ENCODE results near the gene MAP3K13. TPM values are rescaled to one million over a fixed set of nuclear protein-coding genes. Genes with fewer than 3 reads are reported as not detected.

MAP3K13 gene
- total RNA-seq, 1 experiment from 2014 or later = 9.1 TPM

- 0 out of 2 replicates have a peak, but pooled peaks have one; percentile 56 for TF ChIP-seq USF1 (CRISPR knock-in tag; IDR thresholded peaks at IDR 0.05)
- TF ChIP-seq, protein P1, sequence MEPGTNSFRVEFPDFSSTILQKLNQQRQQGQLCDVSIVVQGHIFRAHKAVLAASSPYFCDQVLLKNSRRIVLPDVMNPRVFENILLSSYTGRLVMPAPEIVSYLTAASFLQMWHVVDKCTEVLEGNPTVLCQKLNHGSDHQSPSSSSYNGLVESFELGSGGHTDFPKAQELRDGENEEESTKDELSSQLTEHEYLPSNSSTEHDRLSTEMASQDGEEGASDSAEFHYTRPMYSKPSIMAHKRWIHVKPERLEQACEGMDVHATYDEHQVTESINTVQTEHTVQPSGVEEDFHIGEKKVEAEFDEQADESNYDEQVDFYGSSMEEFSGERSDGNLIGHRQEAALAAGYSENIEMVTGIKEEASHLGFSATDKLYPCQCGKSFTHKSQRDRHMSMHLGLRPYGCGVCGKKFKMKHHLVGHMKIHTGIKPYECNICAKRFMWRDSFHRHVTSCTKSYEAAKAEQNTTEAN (CRISPR knock-in tag; IDR thresholded peaks at IDR 0.05) = no peak
- TF ChIP-seq USF2 (CRISPR knock-in tag; IDR thresholded peaks at IDR 0.05) = no peak; the same call in 1 of the 2 replicates
- no peak for TF ChIP-seq IRF2 (CRISPR knock-in tag; IDR thresholded peaks at IDR 0.05; ENCODE audit: borderline replicate concordance, low read depth)
- TF ChIP-seq ZNF671 (CRISPR knock-in tag; IDR thresholded peaks at IDR 0.05) = no peak
- TF ChIP-seq TEAD4 (CRISPR knock-in tag; IDR thresholded peaks at IDR 0.05) = no peak; the same call in 1 of the 2 replicates
- TF ChIP-seq, protein P2, sequence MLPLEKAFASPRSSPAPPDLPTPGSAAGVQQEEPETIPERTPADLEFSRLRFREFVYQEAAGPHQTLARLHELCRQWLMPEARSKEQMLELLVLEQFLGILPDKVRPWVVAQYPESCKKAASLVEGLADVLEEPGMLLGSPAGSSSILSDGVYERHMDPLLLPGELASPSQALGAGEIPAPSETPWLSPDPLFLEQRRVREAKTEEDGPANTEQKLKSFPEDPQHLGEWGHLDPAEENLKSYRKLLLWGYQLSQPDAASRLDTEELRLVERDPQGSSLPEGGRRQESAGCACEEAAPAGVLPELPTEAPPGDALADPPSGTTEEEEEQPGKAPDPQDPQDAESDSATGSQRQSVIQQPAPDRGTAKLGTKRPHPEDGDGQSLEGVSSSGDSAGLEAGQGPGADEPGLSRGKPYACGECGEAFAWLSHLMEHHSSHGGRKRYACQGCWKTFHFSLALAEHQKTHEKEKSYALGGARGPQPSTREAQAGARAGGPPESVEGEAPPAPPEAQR (CRISPR knock-in tag; IDR thresholded peaks at IDR 0.05) = no peak
- TF ChIP-seq PRRX2 (CRISPR knock-in tag; IDR thresholded peaks at IDR 0.05) = no peak
- TF ChIP-seq SP1 (CRISPR knock-in tag; conservative IDR thresholded peaks at IDR 0.05) = peak; percentile 99
- no peak; the same call in 1 of the 2 replicates for TF ChIP-seq TP53 (CRISPR knock-in tag; IDR thresholded peaks at IDR 0.05)
- no peak for TF ChIP-seq HMGA2 (CRISPR knock-in tag; IDR thresholded peaks at IDR 0.05)
- TF ChIP-seq ZNF263 (CRISPR knock-in tag; IDR thresholded peaks at IDR 0.05; ENCODE audit: low read depth) = no peak
- TF ChIP-seq ZNF232 (CRISPR knock-in tag; IDR thresholded peaks at IDR 0.05) = peak; percentile 95
- TF ChIP-seq NFE2L1 (CRISPR knock-in tag; IDR thresholded peaks at IDR 0.05) = no peak
- no peak for TF ChIP-seq ZNF219 (CRISPR knock-in tag; IDR thresholded peaks at IDR 0.05; ENCODE audit: borderline replicate concordance)
- TF ChIP-seq RELA (CRISPR knock-in tag; IDR thresholded peaks at IDR 0.05; ENCODE audit: borderline replicate concordance) = peak; percentile 92
- peak; percentile 94 for TF ChIP-seq CBFB (CRISPR knock-in tag; IDR thresholded peaks at IDR 0.05; ENCODE audit: low read depth)
- no peak for TF ChIP-seq GRHL2 (CRISPR knock-in tag; IDR thresholded peaks at IDR 0.05; ENCODE audit: insufficient replicate concordance, severe bottlenecking)
- TF ChIP-seq, protein P3, sequence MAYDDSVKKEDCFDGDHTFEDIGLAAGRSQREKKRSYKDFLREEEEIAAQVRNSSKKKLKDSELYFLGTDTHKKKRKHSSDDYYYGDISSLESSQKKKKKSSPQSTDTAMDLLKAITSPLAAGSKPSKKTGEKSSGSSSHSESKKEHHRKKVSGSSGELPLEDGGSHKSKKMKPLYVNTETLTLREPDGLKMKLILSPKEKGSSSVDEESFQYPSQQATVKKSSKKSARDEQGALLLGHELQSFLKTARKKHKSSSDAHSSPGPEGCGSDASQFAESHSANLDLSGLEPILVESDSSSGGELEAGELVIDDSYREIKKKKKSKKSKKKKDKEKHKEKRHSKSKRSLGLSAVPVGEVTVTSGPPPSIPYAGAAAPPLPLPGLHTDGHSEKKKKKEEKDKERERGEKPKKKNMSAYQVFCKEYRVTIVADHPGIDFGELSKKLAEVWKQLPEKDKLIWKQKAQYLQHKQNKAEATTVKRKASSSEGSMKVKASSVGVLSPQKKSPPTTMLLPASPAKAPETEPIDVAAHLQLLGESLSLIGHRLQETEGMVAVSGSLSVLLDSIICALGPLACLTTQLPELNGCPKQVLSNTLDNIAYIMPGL (CRISPR knock-in tag; IDR thresholded peaks at IDR 0.05) = peak; percentile 98
- peak; percentile 80 for TF ChIP-seq CREM (CRISPR knock-in tag; IDR thresholded peaks at IDR 0.05)
- TF ChIP-seq CDX4 (CRISPR knock-in tag; IDR thresholded peaks at IDR 0.05; ENCODE audit: borderline replicate concordance) = no peak
- TF ChIP-seq NFATC4 (CRISPR knock-in tag; IDR thresholded peaks at IDR 0.05) = no peak
- TF ChIP-seq, protein P4, sequence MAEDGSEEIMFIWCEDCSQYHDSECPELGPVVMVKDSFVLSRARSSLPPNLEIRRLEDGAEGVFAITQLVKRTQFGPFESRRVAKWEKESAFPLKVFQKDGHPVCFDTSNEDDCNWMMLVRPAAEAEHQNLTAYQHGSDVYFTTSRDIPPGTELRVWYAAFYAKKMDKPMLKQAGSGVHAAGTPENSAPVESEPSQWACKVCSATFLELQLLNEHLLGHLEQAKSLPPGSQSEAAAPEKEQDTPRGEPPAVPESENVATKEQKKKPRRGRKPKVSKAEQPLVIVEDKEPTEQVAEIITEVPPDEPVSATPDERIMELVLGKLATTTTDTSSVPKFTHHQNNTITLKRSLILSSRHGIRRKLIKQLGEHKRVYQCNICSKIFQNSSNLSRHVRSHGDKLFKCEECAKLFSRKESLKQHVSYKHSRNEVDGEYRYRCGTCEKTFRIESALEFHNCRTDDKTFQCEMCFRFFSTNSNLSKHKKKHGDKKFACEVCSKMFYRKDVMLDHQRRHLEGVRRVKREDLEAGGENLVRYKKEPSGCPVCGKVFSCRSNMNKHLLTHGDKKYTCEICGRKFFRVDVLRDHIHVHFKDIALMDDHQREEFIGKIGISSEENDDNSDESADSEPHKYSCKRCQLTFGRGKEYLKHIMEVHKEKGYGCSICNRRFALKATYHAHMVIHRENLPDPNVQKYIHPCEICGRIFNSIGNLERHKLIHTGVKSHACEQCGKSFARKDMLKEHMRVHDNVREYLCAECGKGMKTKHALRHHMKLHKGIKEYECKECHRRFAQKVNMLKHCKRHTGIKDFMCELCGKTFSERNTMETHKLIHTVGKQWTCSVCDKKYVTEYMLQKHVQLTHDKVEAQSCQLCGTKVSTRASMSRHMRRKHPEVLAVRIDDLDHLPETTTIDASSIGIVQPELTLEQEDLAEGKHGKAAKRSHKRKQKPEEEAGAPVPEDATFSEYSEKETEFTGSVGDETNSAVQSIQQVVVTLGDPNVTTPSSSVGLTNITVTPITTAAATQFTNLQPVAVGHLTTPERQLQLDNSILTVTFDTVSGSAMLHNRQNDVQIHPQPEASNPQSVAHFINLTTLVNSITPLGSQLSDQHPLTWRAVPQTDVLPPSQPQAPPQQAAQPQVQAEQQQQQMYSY (CRISPR knock-in tag; IDR thresholded peaks at IDR 0.05) = 0 out of 2 replicates have a peak, but pooled peaks have one; percentile 21
- TF ChIP-seq, protein P5, sequence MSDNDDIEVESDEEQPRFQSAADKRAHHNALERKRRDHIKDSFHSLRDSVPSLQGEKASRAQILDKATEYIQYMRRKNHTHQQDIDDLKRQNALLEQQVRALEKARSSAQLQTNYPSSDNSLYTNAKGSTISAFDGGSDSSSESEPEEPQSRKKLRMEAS (CRISPR knock-in tag; IDR thresholded peaks at IDR 0.05) = peak; percentile 93
- 0 out of 2 replicates have a peak, but pooled peaks have one; percentile 43 for TF ChIP-seq ZNF317 (CRISPR knock-in tag; IDR thresholded peaks at IDR 0.05; ENCODE audit: borderline replicate concordance, low read depth)
- TF ChIP-seq NR3C1 (CRISPR knock-in tag; conservative IDR thresholded peaks at IDR 0.05; ENCODE audit: low read depth) = no peak
These were observed 135.8 kb downstream of the MAP3K13 start, which contains the start of gene TMEM41A (continued) for GRCh38 chr3:185498503-185499396.

Measured in WTC11 (cell line).